ENCODE measurements around the gene FBXL13. TPM values are rescaled to one million over a fixed set of nuclear protein-coding genes. Genes with fewer than 3 reads are reported as not detected.

FBXL13 gene
- total and polyA plus RNA-seq, 7 experiments from 2014 or later, result 0.44 to 1.9 (median 1.1) TPM; not detected in 1

DNA sequence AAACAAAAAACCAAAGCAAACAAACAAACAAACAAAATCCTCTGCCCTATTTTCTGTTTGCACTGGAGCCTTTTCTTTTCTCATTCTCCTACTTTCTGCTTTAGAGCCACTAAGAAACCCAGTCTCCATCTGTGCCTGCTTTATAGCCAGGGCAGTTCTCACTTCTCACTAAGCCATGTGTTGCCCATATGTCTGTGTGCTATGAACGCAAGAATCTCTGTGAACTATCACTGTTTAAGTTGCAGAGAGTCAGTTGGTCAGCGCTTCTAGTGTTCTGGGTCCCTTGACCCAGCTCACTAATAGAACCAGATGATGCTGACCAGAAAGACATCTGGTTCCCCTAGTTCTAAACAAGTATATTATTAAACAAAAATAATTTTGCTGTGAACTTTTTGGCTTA, 244.4 kb downstream of the FBXL13 start:
- ATAC-seq, result no peak
- H3K4me1 ChIP-seq (ENCODE audit: control insufficient read depth in 2 of 2, insufficient read depth in 2 of 2, low read length in 2 of 2), result no peaks in the 10 kb centered on the region
- Mint-ChIP-seq H3K9me3 (no peaks in the 10 kb centered on the region), H3K27ac (no peak overlapping the region), H3K4me3 (no peak overlapping the region), H3K36me3 (peaks cover 4 to 59% (median 36%) of the 10 kb centered on the region in 5 donors), H3K27me3 (no peaks in the 10 kb centered on the region), H3K4me1 (peaks cover 0 to 5% (median 0%) of the 10 kb centered on the region in 7 donors)
- H3K27me3 ChIP-seq (ENCODE audit: control insufficient read depth in 2 of 2, insufficient read depth in 2 of 2, low read length in 2 of 2), result no peaks in the 10 kb centered on the region
- H3K9me3 ChIP-seq (ENCODE audit: control insufficient read depth in 2 of 3, low read length in 3 of 3), result no peaks in the 10 kb centered on the region
- POLR2A ChIA-PET, result no interaction called here
- no peak overlapping the region for H3K4me3 ChIP-seq (ENCODE audit: low read length)
- H3K27ac ChIP-seq (ENCODE audit: low read depth, low read length), result no peak overlapping the region
- CTCF ChIA-PET, result no interaction called here
- no peak for DNase-seq
- intact Hi-C loops (cut with micrococcal nuclease), result no loop called here
- H3K36me3 ChIP-seq (ENCODE audit: control insufficient read depth in 2 of 3, insufficient read depth in 3 of 3, low read length in 3 of 3), result peaks cover 0 to 16% (median 0%) of the 10 kb centered on the region in 3 experiments

DNA sequence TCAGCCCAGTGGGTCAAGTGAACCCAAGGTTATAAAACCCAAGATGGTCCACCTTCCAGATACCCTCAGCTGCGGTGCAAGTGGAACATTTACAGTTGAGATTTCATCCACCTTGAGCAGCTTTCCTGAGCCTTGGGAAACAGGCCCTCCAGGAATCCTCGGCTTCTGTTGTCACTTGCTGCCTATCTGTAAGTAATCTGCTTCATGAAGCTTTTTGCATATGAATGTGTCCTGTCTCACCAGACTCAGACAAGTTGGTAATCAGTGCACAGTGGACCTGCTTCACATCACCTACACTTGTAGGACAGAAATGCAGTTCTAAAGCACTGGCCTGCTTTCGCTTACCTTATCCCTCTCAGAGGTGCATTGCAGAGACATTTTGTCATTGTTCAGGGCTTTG, 245.5 kb downstream of the FBXL13 start:
- H3K27me3 ChIP-seq (ENCODE audit: control insufficient read depth in 2 of 2, insufficient read depth in 2 of 2, low read length in 2 of 2), result no peaks in the 10 kb centered on the region
- no peaks in the 10 kb centered on the region for H3K9me3 ChIP-seq (ENCODE audit: control insufficient read depth in 2 of 3, low read length in 3 of 3)
- H3K27ac ChIP-seq (ENCODE audit: low read depth, low read length), result no peak overlapping the region
- DNase-seq, result no peak
- H3K36me3 ChIP-seq (ENCODE audit: control insufficient read depth in 2 of 3, insufficient read depth in 3 of 3, low read length in 3 of 3), result peaks cover 0 to 16% (median 0%) of the 10 kb centered on the region in 3 experiments
- ATAC-seq, result no peak
- ChIA-PET CTCF (no interaction called here), POLR2A (no interaction called here)
- no peak overlapping the region for H3K4me3 Mint-ChIP-seq
- intact Hi-C loops (cut with micrococcal nuclease), result no loop called here
- no peaks in the 10 kb centered on the region for H3K9me3 Mint-ChIP-seq
- H3K36me3 Mint-ChIP-seq, result peaks cover 4 to 59% (median 40%) of the 10 kb centered on the region in 5 donors
- no peak overlapping the region for H3K4me3 ChIP-seq (ENCODE audit: low read length)
- H3K27me3 Mint-ChIP-seq, result no peaks in the 10 kb centered on the region
- H3K4me1 Mint-ChIP-seq, result peaks cover 0 to 3% (median 0%) of the 10 kb centered on the region in 7 donors
- H3K27ac Mint-ChIP-seq, result no peak overlapping the region
- H3K4me1 ChIP-seq (ENCODE audit: control insufficient read depth in 2 of 2, insufficient read depth in 2 of 2, low read length in 2 of 2), result no peaks in the 10 kb centered on the region

DNA sequence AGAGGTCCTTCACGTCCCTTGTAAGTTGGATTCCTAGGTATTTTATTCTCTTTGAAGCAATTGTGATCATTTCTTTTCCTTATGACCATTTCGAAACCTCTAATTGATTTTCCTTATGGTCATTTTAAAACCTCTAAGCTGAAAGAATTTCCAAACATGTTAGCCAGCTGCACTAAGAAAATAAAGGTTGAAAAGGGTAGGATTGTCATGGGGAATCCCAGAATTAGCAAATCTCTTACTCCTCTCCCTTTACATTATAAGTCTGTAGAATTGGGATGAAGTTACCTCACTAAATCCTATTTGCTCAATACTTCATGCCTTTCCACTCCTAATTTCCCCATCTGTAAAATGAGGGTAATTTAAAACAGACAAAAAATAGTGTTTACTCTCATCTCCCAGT, 246.3 kb downstream of the FBXL13 start:
- DNase-seq (no peak), ATAC-seq (no peak)
- no peaks in the 10 kb centered on the region for H3K27me3 Mint-ChIP-seq
- H3K9me3 Mint-ChIP-seq, result no peaks in the 10 kb centered on the region
- POLR2A ChIA-PET, result no interaction called here
- no peak overlapping the region for H3K27ac Mint-ChIP-seq
- Histone ChIP-seq H3K36me3 (ENCODE audit: control insufficient read depth in 2 of 3, insufficient read depth in 3 of 3, low read length in 3 of 3) (peaks cover 0 to 16% (median 0%) of the 10 kb centered on the region in 3 experiments), H3K27ac (ENCODE audit: low read depth, low read length) (no peak overlapping the region), H3K4me1 (ENCODE audit: control insufficient read depth in 2 of 2, insufficient read depth in 2 of 2, low read length in 2 of 2) (no peaks in the 10 kb centered on the region), H3K9me3 (ENCODE audit: control insufficient read depth in 2 of 3, low read length in 3 of 3) (no peaks in the 10 kb centered on the region), H3K4me3 (ENCODE audit: low read length) (no peak overlapping the region), H3K27me3 (ENCODE audit: control insufficient read depth in 2 of 2, insufficient read depth in 2 of 2, low read length in 2 of 2) (no peaks in the 10 kb centered on the region)
- H3K4me3 Mint-ChIP-seq, result no peak overlapping the region
- intact Hi-C loops (cut with micrococcal nuclease), result no loop called here
- CTCF ChIA-PET, result interaction anchor here (0.7 kb wide), 1 partner anchor 29 kb away, joined by 4 read pairs; no protein-coding TSS in a partner anchor
- H3K36me3 Mint-ChIP-seq, result peaks cover 4 to 60% (median 41%) of the 10 kb centered on the region in 5 donors
- peaks cover 0 to 3% (median 0%) of the 10 kb centered on the region in 7 donors for H3K4me1 Mint-ChIP-seq

DNA sequence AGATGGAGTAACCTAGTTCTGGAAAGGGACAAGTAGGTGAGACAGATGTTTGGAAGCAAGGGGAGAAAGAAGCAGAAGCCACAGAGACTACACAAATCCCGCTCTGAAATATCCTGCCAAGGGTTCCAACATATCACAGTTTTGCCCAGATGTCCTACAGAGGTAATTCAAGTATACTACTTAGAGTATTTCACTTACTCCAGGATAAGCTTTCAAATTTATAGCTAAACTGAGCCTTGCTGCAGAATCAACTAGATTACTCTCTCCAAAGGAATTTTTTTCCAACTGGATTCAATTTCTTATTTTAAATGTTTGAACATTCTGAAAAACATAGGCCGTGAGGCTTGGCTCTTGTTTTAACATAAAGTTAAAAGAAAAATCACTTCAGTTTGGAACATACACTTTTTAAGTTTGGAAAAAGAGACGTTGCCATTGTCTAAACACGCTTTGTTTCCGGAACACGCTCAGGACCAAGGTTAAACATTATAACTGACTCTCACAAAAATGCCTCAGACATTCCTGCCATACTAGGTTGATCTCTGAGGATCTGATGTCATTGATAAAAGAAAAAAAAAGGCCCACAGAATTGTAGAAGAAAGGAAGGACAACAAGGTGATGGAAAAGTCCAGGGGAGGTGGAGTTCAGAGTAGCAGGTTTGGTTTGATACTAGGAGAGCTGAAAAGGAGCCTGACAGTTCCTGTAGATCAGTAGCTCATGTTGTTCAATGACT, 251.0 kb downstream of the FBXL13 start:
- POLR2A ChIA-PET, result no interaction called here
- H3K4me1 Mint-ChIP-seq, result peaks cover 0 to 1% (median 0%) of the 10 kb centered on the region in 7 donors
- Histone ChIP-seq H3K27ac (ENCODE audit: low read depth, low read length) (no peak overlapping the region), H3K9me3 (ENCODE audit: control insufficient read depth in 2 of 3, low read length in 3 of 3) (no peaks in the 10 kb centered on the region), H3K27me3 (ENCODE audit: control insufficient read depth in 2 of 2, insufficient read depth in 2 of 2, low read length in 2 of 2) (no peaks in the 10 kb centered on the region), H3K36me3 (ENCODE audit: control insufficient read depth in 2 of 3, insufficient read depth in 3 of 3, low read length in 3 of 3) (peaks cover 0 to 6% (median 0%) of the 10 kb centered on the region in 3 experiments), H3K4me3 (ENCODE audit: low read length) (no peak overlapping the region), H3K4me1 (ENCODE audit: control insufficient read depth in 2 of 2, insufficient read depth in 2 of 2, low read length in 2 of 2) (no peaks in the 10 kb centered on the region)
- no peaks in the 10 kb centered on the region for H3K9me3 Mint-ChIP-seq
- no peak overlapping the region for H3K27ac Mint-ChIP-seq
- CTCF ChIA-PET, result no interaction called here
- H3K36me3 Mint-ChIP-seq, result peaks cover 0 to 55% (median 39%) of the 10 kb centered on the region in 5 donors
- H3K27me3 Mint-ChIP-seq, result no peaks in the 10 kb centered on the region
- intact Hi-C loops (cut with micrococcal nuclease), result no loop called here
- ATAC-seq (no peak), DNase-seq (no peak)
- no peak overlapping the region for H3K4me3 Mint-ChIP-seq

DNA sequence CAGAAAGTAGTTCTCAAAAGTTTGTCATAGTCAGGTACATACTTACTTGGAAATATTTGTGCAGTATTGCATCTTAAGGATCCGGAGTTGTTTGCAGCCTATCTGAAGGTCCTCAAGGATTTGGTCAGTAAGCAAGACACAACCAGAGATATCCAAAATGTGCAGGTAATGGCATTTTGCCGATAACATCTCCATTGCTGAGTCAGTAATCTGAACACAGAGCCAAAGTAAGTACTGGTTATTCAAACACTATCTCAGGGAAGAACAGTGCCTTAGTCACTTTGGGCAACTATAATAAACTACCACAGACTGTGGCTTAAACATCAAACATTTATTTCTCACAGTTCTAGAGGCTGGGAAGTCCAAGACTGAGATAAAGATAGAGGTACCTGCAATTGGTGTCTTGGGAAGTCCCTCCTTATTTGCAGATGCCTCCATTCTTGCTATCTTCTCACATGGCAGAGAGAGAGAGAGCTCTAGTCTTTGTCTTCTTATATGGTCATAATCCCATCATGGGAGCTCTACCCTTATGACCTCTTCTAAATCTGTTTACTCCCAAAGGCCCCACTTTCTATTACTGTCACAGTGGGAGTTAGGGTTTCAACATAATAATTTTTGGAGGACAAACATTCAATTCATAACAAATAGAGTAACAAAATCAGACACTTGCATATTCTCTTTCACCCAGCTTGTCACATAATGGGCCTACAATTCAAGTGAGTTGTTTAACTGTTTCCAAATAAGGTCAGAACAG, 252.4 kb downstream of the FBXL13 start:
- CTCF ChIA-PET, result interaction anchor here (0.9 kb wide), 1 partner anchor 11 kb away, joined by 3 read pairs; no protein-coding TSS in a partner anchor
- Mint-ChIP-seq H3K4me3 (no peak overlapping the region), H3K27me3 (no peaks in the 10 kb centered on the region), H3K36me3 (peaks cover 0 to 47% (median 32%) of the 10 kb centered on the region in 5 donors), H3K9me3 (no peaks in the 10 kb centered on the region), H3K27ac (no peak overlapping the region), H3K4me1 (peaks cover 0 to 2% (median 0%) of the 10 kb centered on the region in 7 donors)
- no peaks in the 10 kb centered on the region for H3K4me1 ChIP-seq (ENCODE audit: control insufficient read depth in 2 of 2, insufficient read depth in 2 of 2, low read length in 2 of 2)
- POLR2A ChIA-PET, result no interaction called here
- DNase-seq (no peak), ATAC-seq (no peak)
- no peak overlapping the region for H3K4me3 ChIP-seq (ENCODE audit: low read length)
- intact Hi-C loops (cut with micrococcal nuclease), result no loop called here
- no peak overlapping the region for H3K27ac ChIP-seq (ENCODE audit: low read depth, low read length)
- H3K36me3 ChIP-seq (ENCODE audit: control insufficient read depth in 2 of 3, insufficient read depth in 3 of 3, low read length in 3 of 3), result peaks cover 0 to 4% (median 0%) of the 10 kb centered on the region in 3 experiments
- H3K9me3 ChIP-seq (ENCODE audit: control insufficient read depth in 2 of 3, low read length in 3 of 3), result no peaks in the 10 kb centered on the region
- no peaks in the 10 kb centered on the region for H3K27me3 ChIP-seq (ENCODE audit: control insufficient read depth in 2 of 2, insufficient read depth in 2 of 2, low read length in 2 of 2)

DNA sequence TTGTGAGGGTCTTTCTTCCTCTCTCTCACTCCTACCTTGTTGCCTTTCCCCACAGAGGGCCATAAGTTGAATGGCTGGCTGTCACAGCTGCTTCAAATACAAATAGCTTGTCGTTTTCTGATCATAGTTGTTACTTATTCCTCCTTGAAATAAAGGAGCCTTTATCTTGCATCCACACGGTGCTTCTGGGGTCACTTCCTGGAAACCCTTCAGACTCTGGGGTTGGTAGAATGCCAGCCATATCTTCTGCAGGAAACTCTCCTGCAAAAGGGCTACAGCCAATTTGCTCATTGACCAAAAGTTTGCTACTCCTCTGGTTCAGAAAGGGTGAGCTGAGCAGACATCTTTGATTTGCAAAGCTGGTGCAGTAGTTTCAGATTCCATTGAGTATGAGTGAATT, 255.4 kb downstream of the FBXL13 start:
- CTCF ChIA-PET, result no interaction called here
- no peaks in the 10 kb centered on the region for H3K27me3 ChIP-seq (ENCODE audit: control insufficient read depth in 2 of 2, insufficient read depth in 2 of 2, low read length in 2 of 2)
- DNase-seq (no peak), ATAC-seq (no peak)
- H3K9me3 Mint-ChIP-seq, result no peaks in the 10 kb centered on the region
- H3K9me3 ChIP-seq (ENCODE audit: control insufficient read depth in 2 of 3, low read length in 3 of 3), result no peaks in the 10 kb centered on the region
- H3K27ac Mint-ChIP-seq, result no peak overlapping the region
- POLR2A ChIA-PET, result interaction anchor here (0.6 kb wide), 1 partner anchor 12 kb away, joined by 3 read pairs; no protein-coding TSS in a partner anchor
- H3K36me3 ChIP-seq (ENCODE audit: control insufficient read depth in 2 of 3, insufficient read depth in 3 of 3, low read length in 3 of 3), result no peaks in the 10 kb centered on the region
- intact Hi-C loops (cut with micrococcal nuclease), result no loop called here
- H3K4me1 Mint-ChIP-seq, result peaks cover 0 to 2% (median 0%) of the 10 kb centered on the region in 7 donors
- no peak overlapping the region for H3K4me3 Mint-ChIP-seq
- no peak overlapping the region for H3K27ac ChIP-seq (ENCODE audit: low read depth, low read length)
- no peaks in the 10 kb centered on the region for H3K27me3 Mint-ChIP-seq
- H3K36me3 Mint-ChIP-seq, result peaks cover 0 to 41% (median 25%) of the 10 kb centered on the region in 5 donors
- no peak overlapping the region for H3K4me3 ChIP-seq (ENCODE audit: low read length)
- H3K4me1 ChIP-seq (ENCODE audit: control insufficient read depth in 2 of 2, insufficient read depth in 2 of 2, low read length in 2 of 2), result no peaks in the 10 kb centered on the region
